Body of pancreas (tissue), 4 donors: ENCODE measurements around the gene NACA2.

Experiments used
- POLR2A ChIP-seq, 3 donors: fragments of 450-650 bp; IDR thresholded peaks; one replicate each; pipeline ENCODE4 v1.6.1; 2016; ENCODE audit warnings: antibody characterized with exemption in 3 of 3, mild to moderate bottlenecking in 2 of 3
- TF ChIP-seq, protein P1 (sequence below), 7 experiments: fragments of 450-650 bp in 4 of 7; fragments of 200-600 bp in 3 of 7; sonication (generic) in 3 of 7; IDR thresholded peaks; one replicate each; pipeline ENCODE4 v1.5.1; 2016 to 2019; ENCODE audit warnings: antibody characterized with exemption in 7 of 7

DNA sequence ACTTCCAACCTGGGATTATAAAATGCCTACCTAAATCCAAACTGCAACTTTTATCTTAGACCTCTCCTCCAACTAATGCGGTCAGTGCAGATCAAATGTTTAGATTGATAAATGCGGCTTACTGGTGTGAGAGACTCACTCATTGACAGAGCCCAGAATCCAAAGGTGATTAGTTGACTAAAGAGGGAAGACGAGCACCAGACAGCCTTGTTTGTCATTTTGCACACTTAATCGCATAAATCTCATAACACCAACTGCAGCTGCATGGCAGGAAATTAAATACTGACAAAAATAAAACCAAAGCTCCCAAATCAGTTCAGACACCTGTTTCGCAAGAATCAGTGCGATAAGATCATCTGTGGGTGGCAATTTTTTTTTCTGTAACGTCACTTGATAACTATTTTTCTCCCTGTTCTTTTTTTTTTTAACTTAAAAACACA lies 35.9 kb downstream of the NACA2 start:
- TF ChIP-seq, protein P1, sequence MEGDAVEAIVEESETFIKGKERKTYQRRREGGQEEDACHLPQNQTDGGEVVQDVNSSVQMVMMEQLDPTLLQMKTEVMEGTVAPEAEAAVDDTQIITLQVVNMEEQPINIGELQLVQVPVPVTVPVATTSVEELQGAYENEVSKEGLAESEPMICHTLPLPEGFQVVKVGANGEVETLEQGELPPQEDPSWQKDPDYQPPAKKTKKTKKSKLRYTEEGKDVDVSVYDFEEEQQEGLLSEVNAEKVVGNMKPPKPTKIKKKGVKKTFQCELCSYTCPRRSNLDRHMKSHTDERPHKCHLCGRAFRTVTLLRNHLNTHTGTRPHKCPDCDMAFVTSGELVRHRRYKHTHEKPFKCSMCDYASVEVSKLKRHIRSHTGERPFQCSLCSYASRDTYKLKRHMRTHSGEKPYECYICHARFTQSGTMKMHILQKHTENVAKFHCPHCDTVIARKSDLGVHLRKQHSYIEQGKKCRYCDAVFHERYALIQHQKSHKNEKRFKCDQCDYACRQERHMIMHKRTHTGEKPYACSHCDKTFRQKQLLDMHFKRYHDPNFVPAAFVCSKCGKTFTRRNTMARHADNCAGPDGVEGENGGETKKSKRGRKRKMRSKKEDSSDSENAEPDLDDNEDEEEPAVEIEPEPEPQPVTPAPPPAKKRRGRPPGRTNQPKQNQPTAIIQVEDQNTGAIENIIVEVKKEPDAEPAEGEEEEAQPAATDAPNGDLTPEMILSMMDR (IDR thresholded peaks at IDR 0.05): no peak
- no peak for TF ChIP-seq POLR2A (IDR thresholded peaks at IDR 0.05)
